ENCODE results near the gene MYBPC2.

Gene MYBPC2

GRCh38 chr19:50480281-50481111 is 47.8 kb downstream of the MYBPC2 start:
- peaks cover 21% of the 10 kb centered on the region for H3K4me1 Mint-ChIP-seq
- no peak for TF ChIP-seq CTCF (IDR thresholded peaks at IDR 0.05)
- no peak for DNase-seq
- H3K4me3 Mint-ChIP-seq = no peak overlapping the region
- peaks cover 9% of the 10 kb centered on the region for H3K27me3 Mint-ChIP-seq (ENCODE audit: low read depth, poor library complexity)
- peaks cover 23% of the 10 kb centered on the region for H3K9me3 Mint-ChIP-seq
- H3K27ac Mint-ChIP-seq = peak overlapping the region; percentile 37
- peaks cover 43% of the 10 kb centered on the region for H3K36me3 Mint-ChIP-seq (ENCODE audit: low read depth)

GRCh38 chr19:50481351-50482149 is 48.9 kb downstream of the MYBPC2 start:
- DNase-seq = no peak

GRCh38 chr19:50482271-50482855 is 49.7 kb downstream of the MYBPC2 start:
- no peak for TF ChIP-seq CTCF (IDR thresholded peaks at IDR 0.05)
- H3K27me3 Mint-ChIP-seq (ENCODE audit: low read depth, poor library complexity) = peaks cover 3% of the 10 kb centered on the region
- H3K27ac Mint-ChIP-seq = no peak overlapping the region
- peaks cover 49% of the 10 kb centered on the region for H3K36me3 Mint-ChIP-seq (ENCODE audit: low read depth)
- DNase-seq = no peak
- no peak overlapping the region for H3K4me3 Mint-ChIP-seq
- H3K9me3 Mint-ChIP-seq = peaks cover 30% of the 10 kb centered on the region
- H3K4me1 Mint-ChIP-seq = peaks cover 10% of the 10 kb centered on the region

More at GRCh38 chr19:50481351-50482149, 48.9 kb downstream of the MYBPC2 start:
- H3K27me3 Mint-ChIP-seq (ENCODE audit: low read depth, poor library complexity) = peaks cover 7% of the 10 kb centered on the region
- no peak overlapping the region for H3K4me3 Mint-ChIP-seq
- no peak for TF ChIP-seq CTCF (IDR thresholded peaks at IDR 0.05)
- H3K9me3 Mint-ChIP-seq = peaks cover 30% of the 10 kb centered on the region
- peaks cover 50% of the 10 kb centered on the region for H3K36me3 Mint-ChIP-seq (ENCODE audit: low read depth)
- H3K4me1 Mint-ChIP-seq = peaks cover 18% of the 10 kb centered on the region
- H3K27ac Mint-ChIP-seq = peak overlapping the region; percentile 37

DNA sequence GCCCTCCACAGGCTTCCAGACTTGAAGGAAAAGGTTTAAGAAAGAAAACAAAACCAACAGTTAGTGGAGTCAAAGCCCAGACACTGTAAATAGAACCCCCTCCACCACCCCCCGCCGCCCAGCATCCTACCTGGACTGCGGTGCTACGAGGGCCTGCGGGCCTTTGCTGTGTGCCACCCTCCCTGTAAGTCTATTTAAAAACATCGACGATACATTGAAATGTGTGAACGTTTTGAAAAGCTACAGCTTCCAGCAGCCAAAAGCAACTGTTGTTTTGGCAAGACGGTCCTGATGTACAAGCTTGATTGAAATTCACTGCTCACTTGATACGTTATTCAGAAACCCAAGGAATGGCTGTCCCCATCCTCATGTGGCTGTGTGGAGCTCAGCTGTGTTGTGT is 50.2 kb downstream of the MYBPC2 start:
- H3K27me3 Mint-ChIP-seq (ENCODE audit: low read depth, poor library complexity) = peaks cover 3% of the 10 kb centered on the region
- TF ChIP-seq CTCF (IDR thresholded peaks at IDR 0.05) = no peak
- peaks cover 10% of the 10 kb centered on the region for H3K4me1 Mint-ChIP-seq
- H3K27ac Mint-ChIP-seq = peak overlapping the region; percentile 68
- H3K9me3 Mint-ChIP-seq = peaks cover 24% of the 10 kb centered on the region
- peaks cover 44% of the 10 kb centered on the region for H3K36me3 Mint-ChIP-seq (ENCODE audit: low read depth)
- no peak overlapping the region for H3K4me3 Mint-ChIP-seq
- DNase-seq = no peak

DNA sequence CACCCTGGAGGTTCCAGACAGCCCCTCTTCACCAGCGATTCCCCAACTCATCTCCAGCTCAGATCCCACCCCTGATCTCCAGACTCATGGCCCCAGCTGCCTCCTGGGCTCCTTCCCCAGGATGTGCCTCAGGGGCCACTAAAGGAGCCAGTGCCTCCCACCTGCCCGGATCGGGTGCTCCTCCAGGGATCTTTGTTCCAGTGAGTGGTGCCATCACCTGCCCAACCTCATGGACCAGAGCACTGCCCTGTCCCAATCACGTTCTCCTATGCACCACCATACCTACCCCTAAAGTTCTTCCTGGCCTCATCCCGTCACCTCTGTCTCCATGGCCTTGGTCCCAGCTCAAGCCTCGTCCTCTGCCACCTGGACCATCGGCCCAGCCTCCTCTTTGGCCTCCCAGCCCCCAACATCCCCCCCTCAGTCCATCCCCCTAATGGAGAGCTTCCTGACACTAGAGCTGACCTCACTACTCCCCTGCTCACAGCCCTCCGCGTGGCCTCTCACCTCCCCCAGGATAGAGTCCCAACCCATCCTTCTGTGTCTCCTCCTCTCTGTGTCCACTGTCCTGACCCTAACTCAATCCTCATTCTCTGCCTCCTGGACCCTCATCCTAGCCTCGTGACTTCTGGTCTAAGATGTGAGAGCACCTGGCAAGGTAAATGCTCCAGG is 52.7 kb downstream of the MYBPC2 start:
- Mint-ChIP-seq H3K36me3 (ENCODE audit: low read depth) (peaks cover 51% of the 10 kb centered on the region), H3K9me3 (peaks cover 43% of the 10 kb centered on the region), H3K4me3 (no peak overlapping the region), H3K4me1 (peaks cover 27% of the 10 kb centered on the region), H3K27ac (no peak overlapping the region), H3K27me3 (ENCODE audit: low read depth, poor library complexity) (peaks cover 3% of the 10 kb centered on the region)
- no peak for DNase-seq
- no peak for TF ChIP-seq CTCF (IDR thresholded peaks at IDR 0.05)
